ENCODE measurements around the gene TMEM59L.
"Not testable (repeated sequence)": the region's sequence is repeated elsewhere in the genome, so short reads cannot be mapped to it uniquely, and the experiment has no call there.

The TMEM59L gene

GRCh38 chr19:18587962-18588610, 24.6 kb upstream of the TMEM59L start:
- H3K4me3 ChIP-seq (ENCODE audit: low read depth, low read length) = peak overlapping the region; percentile 96
- peak overlapping the region; percentile 95 for H3K9ac ChIP-seq (ENCODE audit: low read length)
- peaks cover 5% of the 10 kb centered on the region for H3K36me3 ChIP-seq (ENCODE audit: control insufficient read depth, insufficient read depth, low read length)
- no peaks in the 10 kb centered on the region for H3K9me3 ChIP-seq (ENCODE audit: control insufficient read depth, insufficient read depth, low read depth, low read length)
- no peaks in the 10 kb centered on the region for H3K27me3 ChIP-seq (ENCODE audit: control insufficient read depth, insufficient read depth, low read length)
- H3K27ac ChIP-seq (ENCODE audit: low read depth, low read length) = peak overlapping the region; percentile 95; the same call in 1 of the 2 replicates
- peaks cover 15% of the 10 kb centered on the region for H3K4me1 ChIP-seq (ENCODE audit: control insufficient read depth, insufficient read depth, low read length)

- peaks cover 20% of the 10 kb centered on the region for H3K4me1 ChIP-seq (ENCODE audit: control insufficient read depth, insufficient read depth, low read length)
These were observed 23.9 kb upstream of the TMEM59L start, which contains the start of gene REX1BD for GRCh38 chr19:18588611-18589379. Gene REX1BD (plus strand): TSS chr19:18588798. CDS start chr19:18588802, 4 bp downstream.

GRCh38 chr19:18589380-18590272, 23.0 kb upstream of the TMEM59L start:
- H3K9me3 ChIP-seq (ENCODE audit: control insufficient read depth, insufficient read depth, low read depth, low read length) = no peaks in the 10 kb centered on the region
- H3K4me1 ChIP-seq (ENCODE audit: control insufficient read depth, insufficient read depth, low read length) = peaks cover 21% of the 10 kb centered on the region
- H3K27ac ChIP-seq (ENCODE audit: low read depth, low read length) = peak overlapping the region; percentile 95
- peaks cover 5% of the 10 kb centered on the region for H3K36me3 ChIP-seq (ENCODE audit: control insufficient read depth, insufficient read depth, low read length)
- H3K4me3 ChIP-seq (ENCODE audit: low read depth, low read length) = peak overlapping the region; percentile 96
- H3K9ac ChIP-seq (ENCODE audit: low read length) = peak overlapping the region; percentile 95
- no peaks in the 10 kb centered on the region for H3K27me3 ChIP-seq (ENCODE audit: control insufficient read depth, insufficient read depth, low read length)

More at GRCh38 chr19:18588611-18589379, 23.9 kb upstream of the TMEM59L start, which contains the start of gene REX1BD:
- Histone ChIP-seq H3K36me3 (ENCODE audit: control insufficient read depth, insufficient read depth, low read length) (peaks cover 5% of the 10 kb centered on the region), H3K27me3 (ENCODE audit: control insufficient read depth, insufficient read depth, low read length) (no peaks in the 10 kb centered on the region), H3K27ac (ENCODE audit: low read depth, low read length) (peak within 1 kb of the TSS; percentile 95), H3K4me3 (ENCODE audit: low read depth, low read length) (peak within 1 kb of the TSS; percentile 96), H3K9me3 (ENCODE audit: control insufficient read depth, insufficient read depth, low read depth, low read length) (no peaks in the 10 kb centered on the region), H3K9ac (ENCODE audit: low read length) (peak within 1 kb of the TSS; percentile 95)

- Histone ChIP-seq H3K4me3 (ENCODE audit: low read depth, low read length) (peak overlapping the region; percentile 96), H3K9ac (ENCODE audit: low read length) (peak overlapping the region; percentile 49), H3K9me3 (ENCODE audit: control insufficient read depth, insufficient read depth, low read depth, low read length) (no peaks in the 10 kb centered on the region), H3K27ac (ENCODE audit: low read depth, low read length) (no peak overlapping the region), H3K36me3 (ENCODE audit: control insufficient read depth, insufficient read depth, low read length) (peaks cover 5% of the 10 kb centered on the region), H3K4me1 (ENCODE audit: control insufficient read depth, insufficient read depth, low read length) (peaks cover 29% of the 10 kb centered on the region), H3K27me3 (ENCODE audit: control insufficient read depth, insufficient read depth, low read length) (0 out of 2 replicates have a peak, but pooled peaks cover 3% of the 10 kb centered on the region)
These were observed 22.1 kb upstream of the TMEM59L start for GRCh38 chr19:18590273-18591272.

DNA sequence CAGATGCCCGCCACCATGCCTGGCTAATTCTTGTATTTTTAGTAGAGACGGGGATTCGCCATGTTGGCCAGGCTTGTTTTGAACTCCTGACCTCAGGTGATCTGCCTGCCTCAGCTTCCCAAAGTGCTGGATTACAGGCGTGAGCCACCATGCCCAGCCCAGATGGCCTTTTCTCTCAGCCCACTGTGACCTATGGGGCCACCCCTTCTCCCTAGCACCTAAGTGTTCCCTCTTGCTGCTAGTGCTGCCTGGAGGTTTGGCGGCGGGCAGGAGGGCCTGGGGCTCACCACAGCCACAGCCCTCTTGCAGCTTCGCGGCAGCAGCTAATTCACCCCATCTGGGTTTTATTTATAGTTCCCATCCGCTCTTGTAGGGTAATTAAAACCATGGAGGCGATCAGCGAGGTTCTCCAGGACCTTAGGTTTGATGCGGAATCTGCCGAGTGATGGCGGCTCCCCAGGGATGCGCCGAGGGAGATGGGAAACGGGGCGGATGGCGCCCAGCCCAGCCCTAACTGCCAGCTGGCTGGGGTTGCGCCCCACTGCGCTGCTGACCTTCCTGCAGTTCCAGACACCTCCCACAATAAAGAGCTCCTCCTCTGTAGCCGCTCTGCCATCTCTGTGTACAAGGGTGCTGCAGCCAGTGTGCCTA, 20.8 kb upstream of the TMEM59L start:
- Histone ChIP-seq H3K9me3 (ENCODE audit: control insufficient read depth, insufficient read depth, low read depth, low read length) (no peaks in the 10 kb centered on the region), H3K27me3 (ENCODE audit: control insufficient read depth, insufficient read depth, low read length) (0 out of 2 replicates have a peak, but pooled peaks cover 5% of the 10 kb centered on the region), H3K27ac (ENCODE audit: low read depth, low read length) (no peak overlapping the region), H3K4me1 (ENCODE audit: control insufficient read depth, insufficient read depth, low read length) (peaks cover 36% of the 10 kb centered on the region), H3K9ac (ENCODE audit: low read length) (no peak overlapping the region), H3K36me3 (ENCODE audit: control insufficient read depth, insufficient read depth, low read length) (peaks cover 5% of the 10 kb centered on the region), H3K4me3 (ENCODE audit: low read depth, low read length) (no peak overlapping the region)

DNA sequence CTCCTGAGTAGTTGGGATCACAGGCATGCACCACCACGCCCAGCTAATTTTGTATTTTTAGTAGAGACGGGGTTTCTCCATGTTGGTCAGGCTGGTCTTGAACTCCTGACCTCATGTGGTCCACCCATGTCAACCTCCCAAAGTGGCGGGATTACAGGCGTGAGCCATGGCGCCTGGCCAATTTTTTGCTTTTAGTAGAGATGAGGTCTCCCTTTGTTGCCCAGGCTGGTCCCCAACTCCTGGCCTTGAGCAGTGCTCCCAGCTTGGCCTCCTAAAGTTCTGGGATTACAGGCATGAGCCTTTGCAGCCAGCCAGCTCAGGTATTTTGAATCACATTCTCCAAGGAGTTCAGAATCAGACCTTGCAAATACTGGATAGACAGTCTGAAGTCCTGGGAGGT, 19.9 kb upstream of the TMEM59L start:
- not testable (repeated sequence) for H3K9ac ChIP-seq (ENCODE audit: low read length); H3K27me3 ChIP-seq (ENCODE audit: control insufficient read depth, insufficient read depth, low read length); H3K27ac ChIP-seq (ENCODE audit: low read depth, low read length); H3K36me3 ChIP-seq (ENCODE audit: control insufficient read depth, insufficient read depth, low read length); H3K9me3 ChIP-seq (ENCODE audit: control insufficient read depth, insufficient read depth, low read depth, low read length); H3K4me3 ChIP-seq (ENCODE audit: low read depth, low read length)
- peaks cover 41% of the 10 kb centered on the region for H3K4me1 ChIP-seq (ENCODE audit: control insufficient read depth, insufficient read depth, low read length)

GRCh38 chr19:18593367-18594095, 19.1 kb upstream of the TMEM59L start:
- Histone ChIP-seq H3K9me3 (ENCODE audit: control insufficient read depth, insufficient read depth, low read depth, low read length) (no peaks in the 10 kb centered on the region), H3K27me3 (ENCODE audit: control insufficient read depth, insufficient read depth, low read length) (peaks cover 8% of the 10 kb centered on the region; the same call in 1 of the 2 replicates), H3K4me1 (ENCODE audit: control insufficient read depth, insufficient read depth, low read length) (peaks cover 40% of the 10 kb centered on the region), H3K4me3 (ENCODE audit: low read depth, low read length) (peak overlapping the region; percentile 45), H3K27ac (ENCODE audit: low read depth, low read length) (no peak overlapping the region), H3K36me3 (ENCODE audit: control insufficient read depth, insufficient read depth, low read length) (peaks cover 5% of the 10 kb centered on the region), H3K9ac (ENCODE audit: low read length) (peak overlapping the region; percentile 45)

DNA sequence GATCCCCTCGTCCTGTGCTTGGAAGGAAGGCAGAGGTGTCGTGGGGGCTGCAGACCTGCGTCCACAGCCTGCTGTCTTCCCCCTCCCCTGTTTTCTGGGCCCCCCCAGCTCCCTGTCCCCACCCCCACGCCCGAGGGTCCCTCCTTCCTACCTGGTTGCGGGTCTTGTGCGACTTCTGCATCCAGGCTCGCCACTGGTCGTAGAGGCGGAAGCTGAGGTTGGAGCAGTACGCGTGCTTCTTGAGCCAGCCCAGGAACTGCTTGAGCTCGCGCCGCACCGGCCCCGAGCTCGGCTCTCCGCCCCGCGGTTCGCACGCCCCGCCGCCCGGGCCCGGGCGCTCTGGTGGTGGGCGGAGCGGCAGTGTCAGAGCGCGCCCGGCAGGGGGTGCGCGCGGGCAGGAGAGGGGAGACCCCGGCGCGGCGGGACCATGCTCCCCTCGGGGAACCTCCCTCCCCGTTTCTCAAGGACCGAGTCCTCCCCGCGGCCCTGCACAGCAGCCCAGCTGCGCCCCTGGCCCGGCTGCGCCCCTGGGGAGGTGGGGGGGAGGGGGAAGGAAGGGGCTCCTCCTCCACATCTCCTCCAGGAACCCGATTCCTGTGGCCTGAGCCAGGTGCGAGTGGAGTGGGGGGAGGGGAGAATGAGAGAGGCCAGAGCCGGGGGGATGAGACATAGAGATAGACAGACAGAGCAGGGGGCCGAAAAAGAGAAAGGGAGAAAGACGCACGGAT, 18.4 kb upstream of the TMEM59L start:
- Histone ChIP-seq H3K27ac (ENCODE audit: low read depth, low read length) (peak overlapping the region; percentile 10; the same call in 1 of the 2 replicates), H3K4me1 (ENCODE audit: control insufficient read depth, insufficient read depth, low read length) (peaks cover 43% of the 10 kb centered on the region), H3K36me3 (ENCODE audit: control insufficient read depth, insufficient read depth, low read length) (peaks cover 5% of the 10 kb centered on the region), H3K4me3 (ENCODE audit: low read depth, low read length) (peak overlapping the region; percentile 45), H3K9me3 (ENCODE audit: control insufficient read depth, insufficient read depth, low read depth, low read length) (no peaks in the 10 kb centered on the region), H3K27me3 (ENCODE audit: control insufficient read depth, insufficient read depth, low read length) (peaks cover 13% of the 10 kb centered on the region), H3K9ac (ENCODE audit: low read length) (peak overlapping the region; percentile 38)
